ENCODE data around the gene TRIM29. TPM values are rescaled to one million over a fixed set of nuclear protein-coding genes. Genes with fewer than 3 reads are reported as not detected.
"Not testable (repeated sequence)": the region's sequence is repeated elsewhere in the genome, so short reads cannot be mapped to it uniquely, and the experiment has no call there.

Gene TRIM29
- total RNA-seq, 2 donors from 2014 or later: 0.26 to 6.3 TPM

- no peak overlapping the region for H3K4me3 ChIP-seq
- WGBS, 2 donors: 41 to 45% methylated on average over 7 of the region's 7 CpGs
- DNase-seq (peak in 1 of 4 donors; percentile 7), ATAC-seq (no peak)
- peaks cover 59% of the 10 kb centered on the region for H3K4me1 ChIP-seq
- H3K36me3 ChIP-seq (replicated peaks in 1 of 2; ENCODE audit: insufficient read depth in 1 of 2, low read depth in 2 of 2): no peaks in the 10 kb centered on the region
- H3K27ac ChIP-seq: peak overlapping the region in 3 of 4 donors; percentile 88 to 94 (median 89)
- H3K9me3 ChIP-seq: no peaks in the 10 kb centered on the region
- no peaks in the 10 kb centered on the region for H3K27me3 ChIP-seq
- TF ChIP-seq POLR2A (IDR thresholded peaks at IDR 0.05): no peak
- no peak for TF ChIP-seq CTCF (IDR thresholded peaks at IDR 0.05)
- intact Hi-C loops (cut with DNase I): no loop called here
These were observed 44.5 kb upstream of the TRIM29 start for GRCh38 chr11:120182372-120182771.

- no peaks in the 10 kb centered on the region for H3K36me3 ChIP-seq (replicated peaks in 1 of 2; ENCODE audit: insufficient read depth in 1 of 2, low read depth in 2 of 2)
- DNase-seq (peak in 1 of 4 donors; percentile 3), ATAC-seq (no peak)
- intact Hi-C loops (cut with DNase I): no loop called here
- 87 to 91% methylated on average over 10 of the region's 10 CpGs for WGBS, 2 donors
- H3K27ac ChIP-seq: no peak overlapping the region
- no peaks in the 10 kb centered on the region for H3K27me3 ChIP-seq
- no peak overlapping the region for H3K4me3 ChIP-seq
- H3K9me3 ChIP-seq: no peaks in the 10 kb centered on the region
- TF ChIP-seq CTCF (IDR thresholded peaks at IDR 0.05) (no peak), POLR2A (IDR thresholded peaks at IDR 0.05) (no peak)
- peaks cover 50% of the 10 kb centered on the region for H3K4me1 ChIP-seq
These were observed 43.6 kb upstream of the TRIM29 start for GRCh38 chr11:120181376-120181975.

- DNase-seq (no peak), ATAC-seq (no peak)
- Histone ChIP-seq H3K9me3 (no peaks in the 10 kb centered on the region), H3K4me1 (peaks cover 42% of the 10 kb centered on the region), H3K27ac (no peak overlapping the region), H3K4me3 (no peak overlapping the region), H3K36me3 (replicated peaks in 1 of 2; ENCODE audit: insufficient read depth in 1 of 2, low read depth in 2 of 2) (no peaks in the 10 kb centered on the region), H3K27me3 (no peaks in the 10 kb centered on the region)
- TF ChIP-seq CTCF (IDR thresholded peaks at IDR 0.05) (no peak), POLR2A (IDR thresholded peaks at IDR 0.05) (no peak)
- WGBS, 2 donors: 69 to 75% methylated on average over 8 to 11 of the region's 11 CpGs
- intact Hi-C loops (cut with DNase I): no loop called here
These were observed 42.8 kb upstream of the TRIM29 start for GRCh38 chr11:120180551-120181232.

- intact Hi-C loops (cut with DNase I); H3K9me3 ChIP-seq; ATAC-seq; H3K36me3 ChIP-seq (replicated peaks in 1 of 2; ENCODE audit: insufficient read depth in 1 of 2, low read depth in 2 of 2); DNase-seq; H3K27ac ChIP-seq; H3K4me3 ChIP-seq; H3K27me3 ChIP-seq: not testable (repeated sequence)
- WGBS, 2 donors: 89 to 95% methylated on average over 3 to 6 of the region's 6 CpGs
- H3K4me1 ChIP-seq: peaks cover 36% of the 10 kb centered on the region
These were observed 42.1 kb upstream of the TRIM29 start for GRCh38 chr11:120180063-120180462.

GRCh38 chr11:120179057-120179672, 41.3 kb upstream of the TRIM29 start:
- H3K27ac ChIP-seq: no peak overlapping the region
- no peaks in the 10 kb centered on the region for H3K36me3 ChIP-seq (replicated peaks in 1 of 2; ENCODE audit: insufficient read depth in 1 of 2, low read depth in 2 of 2)
- TF ChIP-seq CTCF (IDR thresholded peaks at IDR 0.05) (no peak), POLR2A (IDR thresholded peaks at IDR 0.05) (no peak)
- DNase-seq (no peak), ATAC-seq (no peak)
- no peak overlapping the region for H3K4me3 ChIP-seq
- intact Hi-C loops (cut with DNase I): loop anchor here (5.0 kb wide), 1 partner anchor 118 kb away; no protein-coding TSS in a partner anchor
- H3K9me3 ChIP-seq: no peaks in the 10 kb centered on the region
- 80 to 85% methylated on average over 10 of the region's 10 CpGs for WGBS, 2 donors
- H3K27me3 ChIP-seq: no peaks in the 10 kb centered on the region
- H3K4me1 ChIP-seq: peaks cover 27% of the 10 kb centered on the region
